OCI-LY1 (cell line): ENCODE results near the gene KIF1C.
"Not testable (repeated sequence)": the region's sequence is repeated elsewhere in the genome, so short reads cannot be mapped to it uniquely, and the experiment has no call there.

Source experiments
- EZH2 ChIP-seq: fragments of 200-600 bp; sonication (generic), shearing (Covaris generic); IDR thresholded peaks from 2 replicates; pipeline ENCODE4 v1.8.0; 2017; ENCODE audit warnings: borderline replicate concordance, mixed run types, mild to moderate bottlenecking, antibody characterized with exemption, low read length, moderate library complexity, mixed read lengths
- TF ChIP-seq, protein P1 (sequence below): fragments of 200-600 bp; sonication (generic), shearing (Covaris generic); IDR thresholded peaks from 2 replicates; pipeline ENCODE4 v1.5.1; 2017; ENCODE audit warnings: mild to moderate bottlenecking, antibody characterized with exemption, low read length, moderate library complexity, mixed read lengths

GRCh38 chr17:5075472-5075871 lies 77.7 kb downstream of the KIF1C start:
- TF ChIP-seq, protein P1, sequence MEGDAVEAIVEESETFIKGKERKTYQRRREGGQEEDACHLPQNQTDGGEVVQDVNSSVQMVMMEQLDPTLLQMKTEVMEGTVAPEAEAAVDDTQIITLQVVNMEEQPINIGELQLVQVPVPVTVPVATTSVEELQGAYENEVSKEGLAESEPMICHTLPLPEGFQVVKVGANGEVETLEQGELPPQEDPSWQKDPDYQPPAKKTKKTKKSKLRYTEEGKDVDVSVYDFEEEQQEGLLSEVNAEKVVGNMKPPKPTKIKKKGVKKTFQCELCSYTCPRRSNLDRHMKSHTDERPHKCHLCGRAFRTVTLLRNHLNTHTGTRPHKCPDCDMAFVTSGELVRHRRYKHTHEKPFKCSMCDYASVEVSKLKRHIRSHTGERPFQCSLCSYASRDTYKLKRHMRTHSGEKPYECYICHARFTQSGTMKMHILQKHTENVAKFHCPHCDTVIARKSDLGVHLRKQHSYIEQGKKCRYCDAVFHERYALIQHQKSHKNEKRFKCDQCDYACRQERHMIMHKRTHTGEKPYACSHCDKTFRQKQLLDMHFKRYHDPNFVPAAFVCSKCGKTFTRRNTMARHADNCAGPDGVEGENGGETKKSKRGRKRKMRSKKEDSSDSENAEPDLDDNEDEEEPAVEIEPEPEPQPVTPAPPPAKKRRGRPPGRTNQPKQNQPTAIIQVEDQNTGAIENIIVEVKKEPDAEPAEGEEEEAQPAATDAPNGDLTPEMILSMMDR, result not testable (repeated sequence)
- TF ChIP-seq EZH2, result not testable (repeated sequence)
